Neural cell (in vitro differentiated cells): ENCODE measurements around the gene RYR3. TPM values are rescaled to one million over a fixed set of nuclear protein-coding genes. Genes with fewer than 3 reads are reported as not detected.

Source experiments
- H2AFZ ChIP-seq: fragments of 200-600, 300-800 bp; sonication (generic), shearing (Covaris generic); 2 replicates; pipeline ENCODE4 v1.6.0; 2014; ENCODE audit warnings: low read depth, mild to moderate bottlenecking, antibody characterized with exemption, low read length, moderate library complexity
- H3F3A ChIP-seq: fragments of 200-600 bp; shearing (Covaris generic); 2 replicates; pipeline ENCODE4 v1.6.1; 2016; ENCODE audit warnings: mild to moderate bottlenecking, moderate library complexity, mixed read lengths, antibody characterized with exemption, low read length; ENCODE audit not compliant: insufficient read depth, poor library complexity, severe bottlenecking
- H3K27ac ChIP-seq: fragments of 200-600, 300-800 bp; sonication (generic), shearing (Covaris generic); 2 replicates; pipeline ENCODE4 v1.5.1; 2014; ENCODE audit warnings: mild to moderate bottlenecking, low read length, moderate library complexity
- H3K27me3 ChIP-seq: fragments of 300-800, 200-600 bp; sonication (generic), shearing (Covaris generic); 2 replicates; pipeline ENCODE4 v1.6.0; 2014; ENCODE audit warnings: mild to moderate bottlenecking, low read depth, low read length, moderate library complexity; ENCODE audit not compliant: insufficient read depth
- H3K36me3 ChIP-seq: fragments of 300-800, 200-600 bp; sonication (generic), shearing (Covaris generic); 2 replicates; pipeline ENCODE4 v1.5.1; 2014; ENCODE audit warnings: mild to moderate bottlenecking, antibody characterized with exemption, low read length, moderate library complexity; ENCODE audit not compliant: insufficient read depth
- H3K4me2 ChIP-seq: fragments of 300-800, 200-600 bp; sonication (generic), shearing (Covaris generic); 2 replicates; pipeline ENCODE4 v1.6.0; 2014; ENCODE audit warnings: mild to moderate bottlenecking, low read length
- H3K4me3 ChIP-seq: fragments of 300-800, 200-600 bp; sonication (generic), shearing (Covaris generic); 2 replicates; pipeline ENCODE4 v1.5.1; 2014; ENCODE audit warnings: mild to moderate bottlenecking, low read length, moderate library complexity
- H3K79me2 ChIP-seq: fragments of 200-600 bp; shearing (Covaris generic); replicated peaks from 2 replicates; pipeline ENCODE4 v1.6.0; 2014; ENCODE audit warnings: mild to moderate bottlenecking, low read length, moderate library complexity; ENCODE audit not compliant: insufficient read depth
- H3K9ac ChIP-seq: fragments of 300-800, 200-600 bp; sonication (generic), shearing (Covaris generic); 2 replicates; pipeline ENCODE4 v1.6.1; 2016; ENCODE audit warnings: mild to moderate bottlenecking, low read length, mixed read lengths
- H3K9me2 ChIP-seq: fragments of 200-600 bp; shearing (Covaris generic); 2 replicates; pipeline ENCODE4 v1.6.1; 2016; ENCODE audit warnings: mild to moderate bottlenecking, low read length, mixed read lengths; ENCODE audit not compliant: insufficient read depth
- H3K9me3 ChIP-seq: fragments of 200-600, 300-800 bp; sonication (generic), shearing (Covaris generic); 2 replicates; pipeline ENCODE4 v1.6.1; 2016; ENCODE audit warnings: mild to moderate bottlenecking, mixed run types, low read length, moderate library complexity, mixed read lengths
- H4K20me1 ChIP-seq: fragments of 200-600 bp; shearing (Covaris generic); 2 replicates; pipeline ENCODE4 v1.6.1; 2016; ENCODE audit warnings: mild to moderate bottlenecking, mixed run types; ENCODE audit not compliant: insufficient read depth
- EP300 ChIP-seq: fragments of 450-650 bp; conservative IDR thresholded peaks from 2 replicates; pipeline ENCODE4 v1.6.1; 2014; ENCODE audit warnings: antibody characterized with exemption, mild to moderate bottlenecking, moderate library complexity; ENCODE audit not compliant: poor library complexity, severe bottlenecking
- EZH2 ChIP-seq: fragments of 200-600, 300-800 bp; shearing (Covaris generic), sonication (generic); IDR thresholded peaks from 2 replicates; pipeline ENCODE4 v1.6.1; 2014; ENCODE audit warnings: antibody characterized with exemption, low read length, borderline replicate concordance, mild to moderate bottlenecking; ENCODE audit not compliant: insufficient read depth, poor library complexity, severe bottlenecking
- MXI1 ChIP-seq: fragments of 450-650 bp; conservative IDR thresholded peaks from 2 replicates; pipeline ENCODE4 v1.6.1; 2014; ENCODE audit warnings: antibody characterized with exemption, mild to moderate bottlenecking; ENCODE audit not compliant: poor library complexity, severe bottlenecking
- POLR2AphosphoS5 ChIP-seq: IDR thresholded peaks from 2 replicates; pipeline ENCODE4 v1.6.1; 2012
- RAD21 ChIP-seq: fragments of 450-650 bp; conservative IDR thresholded peaks from 2 replicates; pipeline ENCODE4 v1.6.1; 2014; ENCODE audit warnings: antibody characterized with exemption, mild to moderate bottlenecking, moderate library complexity
- SMC3 ChIP-seq: fragments of 450-650 bp; conservative IDR thresholded peaks from 2 replicates; pipeline ENCODE4 v1.6.1; 2014; ENCODE audit warnings: antibody characterized with exemption, mild to moderate bottlenecking, moderate library complexity; ENCODE audit not compliant: poor library complexity
- TAF1 ChIP-seq: IDR thresholded peaks from 2 replicates; pipeline ENCODE4 v1.6.1; 2012; ENCODE audit warnings: low read depth
- polyA plus RNA-seq: library from polyadenylated mRNA; depleted of rRNA; stranded (reverse); fragments of >200 nt; gene quantifications from 2 replicates; pipeline ENCODE4 v1.2.3, GENCODE V29; 2014
- TF ChIP-seq, protein P1 (sequence below): fragments of 450-650 bp; IDR thresholded peaks from 2 replicates; pipeline ENCODE4 v1.5.1; 2014; ENCODE audit warnings: antibody characterized with exemption, mild to moderate bottlenecking, moderate library complexity; ENCODE audit not compliant: poor library complexity, severe bottlenecking
- TF ChIP-seq, protein P2 (sequence below): IDR thresholded peaks from 2 replicates; pipeline ENCODE4 v1.6.1; 2012; ENCODE audit warnings: borderline replicate concordance

The RYR3 gene
- polyA plus RNA-seq, 1 donor from 2014 or later = 12.6 TPM

DNA sequence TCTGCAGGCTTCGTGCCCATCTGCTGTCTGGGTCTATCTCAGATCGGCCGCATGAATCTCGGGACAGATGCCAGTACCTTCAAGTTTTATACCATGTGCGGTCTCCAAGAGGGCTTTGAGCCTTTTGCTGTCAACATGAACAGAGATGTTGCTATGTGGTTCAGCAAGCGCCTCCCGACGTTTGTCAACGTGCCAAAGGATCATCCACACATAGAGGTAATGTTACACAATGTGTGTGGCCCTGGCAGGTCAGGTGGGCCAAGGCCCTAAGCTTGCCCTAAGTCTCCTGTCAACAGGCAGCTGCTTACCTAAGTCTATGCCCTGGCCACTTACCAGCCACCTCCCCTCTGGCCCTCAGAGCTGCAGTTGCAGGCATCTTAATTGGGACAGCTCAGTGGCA lies 333.5 kb downstream of the RYR3 start:
- Histone ChIP-seq H3K9me3 (no peaks in the 10 kb centered on the region), H3K36me3 (no peaks in the 10 kb centered on the region), H3K79me2 (no peaks in the 10 kb centered on the region), H3K9me2 (no peaks in the 10 kb centered on the region), H3K27ac (no peak overlapping the region), H3F3A (no peaks in the 10 kb centered on the region), H2AFZ (no peak overlapping the region), H3K27me3 (no peaks in the 10 kb centered on the region), H3K9ac (no peak overlapping the region), H3K4me3 (no peak overlapping the region), H3K4me2 (no peak overlapping the region), H4K20me1 (no peaks in the 10 kb centered on the region)
- TF ChIP-seq, protein P1, sequence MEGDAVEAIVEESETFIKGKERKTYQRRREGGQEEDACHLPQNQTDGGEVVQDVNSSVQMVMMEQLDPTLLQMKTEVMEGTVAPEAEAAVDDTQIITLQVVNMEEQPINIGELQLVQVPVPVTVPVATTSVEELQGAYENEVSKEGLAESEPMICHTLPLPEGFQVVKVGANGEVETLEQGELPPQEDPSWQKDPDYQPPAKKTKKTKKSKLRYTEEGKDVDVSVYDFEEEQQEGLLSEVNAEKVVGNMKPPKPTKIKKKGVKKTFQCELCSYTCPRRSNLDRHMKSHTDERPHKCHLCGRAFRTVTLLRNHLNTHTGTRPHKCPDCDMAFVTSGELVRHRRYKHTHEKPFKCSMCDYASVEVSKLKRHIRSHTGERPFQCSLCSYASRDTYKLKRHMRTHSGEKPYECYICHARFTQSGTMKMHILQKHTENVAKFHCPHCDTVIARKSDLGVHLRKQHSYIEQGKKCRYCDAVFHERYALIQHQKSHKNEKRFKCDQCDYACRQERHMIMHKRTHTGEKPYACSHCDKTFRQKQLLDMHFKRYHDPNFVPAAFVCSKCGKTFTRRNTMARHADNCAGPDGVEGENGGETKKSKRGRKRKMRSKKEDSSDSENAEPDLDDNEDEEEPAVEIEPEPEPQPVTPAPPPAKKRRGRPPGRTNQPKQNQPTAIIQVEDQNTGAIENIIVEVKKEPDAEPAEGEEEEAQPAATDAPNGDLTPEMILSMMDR = no peak
- TF ChIP-seq TAF1 = no peak
- TF ChIP-seq RAD21 = no peak
- no peak for TF ChIP-seq EP300
- TF ChIP-seq POLR2AphosphoS5 = no peak
- TF ChIP-seq MXI1 = no peak
- no peak for TF ChIP-seq SMC3
- TF ChIP-seq, protein P2, sequence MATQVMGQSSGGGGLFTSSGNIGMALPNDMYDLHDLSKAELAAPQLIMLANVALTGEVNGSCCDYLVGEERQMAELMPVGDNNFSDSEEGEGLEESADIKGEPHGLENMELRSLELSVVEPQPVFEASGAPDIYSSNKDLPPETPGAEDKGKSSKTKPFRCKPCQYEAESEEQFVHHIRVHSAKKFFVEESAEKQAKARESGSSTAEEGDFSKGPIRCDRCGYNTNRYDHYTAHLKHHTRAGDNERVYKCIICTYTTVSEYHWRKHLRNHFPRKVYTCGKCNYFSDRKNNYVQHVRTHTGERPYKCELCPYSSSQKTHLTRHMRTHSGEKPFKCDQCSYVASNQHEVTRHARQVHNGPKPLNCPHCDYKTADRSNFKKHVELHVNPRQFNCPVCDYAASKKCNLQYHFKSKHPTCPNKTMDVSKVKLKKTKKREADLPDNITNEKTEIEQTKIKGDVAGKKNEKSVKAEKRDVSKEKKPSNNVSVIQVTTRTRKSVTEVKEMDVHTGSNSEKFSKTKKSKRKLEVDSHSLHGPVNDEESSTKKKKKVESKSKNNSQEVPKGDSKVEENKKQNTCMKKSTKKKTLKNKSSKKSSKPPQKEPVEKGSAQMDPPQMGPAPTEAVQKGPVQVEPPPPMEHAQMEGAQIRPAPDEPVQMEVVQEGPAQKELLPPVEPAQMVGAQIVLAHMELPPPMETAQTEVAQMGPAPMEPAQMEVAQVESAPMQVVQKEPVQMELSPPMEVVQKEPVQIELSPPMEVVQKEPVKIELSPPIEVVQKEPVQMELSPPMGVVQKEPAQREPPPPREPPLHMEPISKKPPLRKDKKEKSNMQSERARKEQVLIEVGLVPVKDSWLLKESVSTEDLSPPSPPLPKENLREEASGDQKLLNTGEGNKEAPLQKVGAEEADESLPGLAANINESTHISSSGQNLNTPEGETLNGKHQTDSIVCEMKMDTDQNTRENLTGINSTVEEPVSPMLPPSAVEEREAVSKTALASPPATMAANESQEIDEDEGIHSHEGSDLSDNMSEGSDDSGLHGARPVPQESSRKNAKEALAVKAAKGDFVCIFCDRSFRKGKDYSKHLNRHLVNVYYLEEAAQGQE = no peak

DNA sequence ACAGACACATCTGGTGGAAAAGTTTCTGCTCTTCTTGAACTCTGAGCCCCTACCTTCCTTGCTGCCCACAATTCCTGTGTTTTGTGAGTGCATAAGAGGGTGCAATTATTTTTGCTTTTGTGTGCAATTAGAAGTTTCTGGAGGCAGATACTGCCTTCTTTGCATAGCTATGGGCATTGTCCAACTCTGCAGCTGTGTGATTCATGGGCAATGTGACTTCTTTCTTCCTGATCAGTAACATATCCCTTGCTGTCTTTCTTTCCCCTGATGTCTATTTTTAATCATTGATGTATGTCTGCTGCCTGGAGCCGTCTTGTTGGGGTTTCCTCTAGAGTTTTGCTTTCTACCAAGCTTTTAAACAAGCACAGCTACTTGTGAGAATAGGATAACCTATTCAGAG lies 336.0 kb downstream of the RYR3 start:
- no peaks in the 10 kb centered on the region for H4K20me1 ChIP-seq
- H3K79me2 ChIP-seq = no peaks in the 10 kb centered on the region
- H3K4me3 ChIP-seq = no peak overlapping the region
- no peaks in the 10 kb centered on the region for H3K27me3 ChIP-seq
- no peaks in the 10 kb centered on the region for H3K36me3 ChIP-seq
- no peak overlapping the region for H3K27ac ChIP-seq
- H2AFZ ChIP-seq = no peak overlapping the region
- H3K9me3 ChIP-seq = no peaks in the 10 kb centered on the region
- no peak overlapping the region for H3K9ac ChIP-seq
- no peaks in the 10 kb centered on the region for H3K9me2 ChIP-seq
- no peak for TF ChIP-seq MXI1
- no peak for TF ChIP-seq EP300
- no peak for TF ChIP-seq SMC3
- no peak for TF ChIP-seq EZH2
- TF ChIP-seq RAD21 = no peak
- TF ChIP-seq POLR2AphosphoS5 = no peak
- TF ChIP-seq, protein P1 = no peak
- TF ChIP-seq, protein P2 = no peak
- TF ChIP-seq TAF1 = no peak
- H3K4me2 ChIP-seq = no peak overlapping the region
- H3F3A ChIP-seq = no peaks in the 10 kb centered on the region
